ENCODE measurements around the gene GPR176. TPM values are rescaled to one million over a fixed set of nuclear protein-coding genes. Genes with fewer than 3 reads are reported as not detected.

The GPR176 gene
- total RNA-seq, 1 donor = 120 TPM

- TF ChIP-seq CTCF (IDR thresholded peaks at IDR 0.05; ENCODE audit: insufficient read depth, low read depth, low read length) = no peak
- no peak overlapping the region for H3K4me3 ChIP-seq (ENCODE audit: low read depth, low read length)
- no peak for DNase-seq (ENCODE audit: low read depth)
These were observed 74.0 kb downstream of the GPR176 start for GRCh38 chr15:39846108-39846507.

- no peak for DNase-seq (ENCODE audit: low read depth)
- TF ChIP-seq CTCF (IDR thresholded peaks at IDR 0.05; ENCODE audit: insufficient read depth, low read depth, low read length) = no peak
- no peak overlapping the region for H3K4me3 ChIP-seq (ENCODE audit: low read depth, low read length)
These were observed 74.5 kb downstream of the GPR176 start for GRCh38 chr15:39845582-39845981.

- no peak overlapping the region for H3K4me3 ChIP-seq (ENCODE audit: low read depth, low read length)
- TF ChIP-seq CTCF (IDR thresholded peaks at IDR 0.05; ENCODE audit: insufficient read depth, low read depth, low read length) = no peak
- DNase-seq (ENCODE audit: low read depth) = no peak
These were observed 76.5 kb downstream of the GPR176 start for GRCh38 chr15:39843565-39843964.

DNA sequence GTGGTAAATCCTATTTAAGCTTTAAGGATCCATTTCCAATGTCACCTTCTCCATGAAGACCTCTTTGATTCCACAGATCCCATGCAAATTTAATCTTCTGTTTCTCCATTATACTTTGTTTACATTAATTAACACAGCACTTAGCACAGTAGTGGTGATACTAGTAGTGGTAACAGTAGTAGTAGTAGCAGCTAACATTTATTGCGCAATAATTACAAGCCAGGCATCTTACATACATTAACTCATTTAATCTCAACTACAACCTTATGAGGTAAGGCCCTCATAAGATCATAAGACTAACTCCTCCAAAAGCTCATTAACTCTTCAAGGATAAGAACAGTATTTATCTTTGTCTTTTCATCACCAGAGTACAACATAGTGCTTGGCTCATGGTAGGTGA is 82.6 kb downstream of the GPR176 start:
- TF ChIP-seq CTCF (IDR thresholded peaks at IDR 0.05; ENCODE audit: insufficient read depth, low read depth, low read length) = no peak
- no peak overlapping the region for H3K4me3 ChIP-seq (ENCODE audit: low read depth, low read length)
- DNase-seq (ENCODE audit: low read depth) = no peak

DNA sequence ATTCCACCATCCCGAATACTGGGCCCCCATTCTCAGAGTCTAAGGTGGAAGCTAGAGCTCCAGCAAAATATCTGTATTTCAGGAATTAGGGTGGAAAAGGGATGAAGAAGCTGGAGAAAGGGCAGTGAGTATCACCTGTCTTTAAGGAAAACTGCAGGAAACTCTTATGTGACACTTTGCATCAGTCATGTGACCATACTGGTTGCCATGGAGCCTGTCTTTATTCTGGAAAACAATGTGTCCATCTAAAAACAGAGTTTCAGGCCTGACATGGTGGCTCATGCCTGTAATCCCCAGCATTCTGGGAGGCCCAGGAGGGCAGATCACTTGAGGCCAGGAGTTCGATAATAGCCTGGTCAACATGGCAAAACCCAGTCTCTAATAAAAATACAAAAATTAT is 84.5 kb downstream of the GPR176 start:
- TF ChIP-seq CTCF (IDR thresholded peaks at IDR 0.05; ENCODE audit: insufficient read depth, low read depth, low read length) = no peak
- no peak for DNase-seq (ENCODE audit: low read depth)
- H3K4me3 ChIP-seq (ENCODE audit: low read depth, low read length) = no peak overlapping the region

DNA sequence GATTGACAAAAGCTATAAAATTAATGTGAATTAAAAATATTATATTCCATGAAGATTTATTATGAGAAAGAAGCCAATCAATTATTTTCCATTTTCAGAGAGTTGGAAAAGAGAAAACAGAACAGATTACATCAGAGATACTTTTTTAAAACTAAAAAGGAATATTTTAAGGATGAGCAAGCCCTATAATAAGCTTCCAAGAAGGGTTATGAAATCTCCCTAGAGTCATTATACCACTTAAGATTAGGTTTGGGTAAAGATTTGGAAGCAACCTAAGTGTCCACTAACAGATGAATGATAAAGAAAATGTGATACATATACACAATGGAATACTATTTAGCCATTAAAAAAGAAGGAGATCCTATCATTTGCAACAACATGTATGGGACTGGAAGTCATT is 85.8 kb downstream of the GPR176 start:
- TF ChIP-seq CTCF (IDR thresholded peaks at IDR 0.05; ENCODE audit: insufficient read depth, low read depth, low read length) = no peak
- H3K4me3 ChIP-seq (ENCODE audit: low read depth, low read length) = no peak overlapping the region

GRCh38 chr15:39833515-39833981 is 86.5 kb downstream of the GPR176 start:
- DNase-seq (ENCODE audit: low read depth) = peak; percentile 67
- no peak overlapping the region for H3K4me3 ChIP-seq (ENCODE audit: low read depth, low read length)

More for the DNA sequence above, 85.8 kb downstream of the GPR176 start:
- peak; percentile 69 for DNase-seq (ENCODE audit: low read depth)

More at GRCh38 chr15:39833515-39833981, 86.5 kb downstream of the GPR176 start:
- TF ChIP-seq CTCF (IDR thresholded peaks at IDR 0.05; ENCODE audit: insufficient read depth, low read depth, low read length) = no peak

Measured in fibroblast of villous mesenchyme (primary cell).